Endothelial cell of umbilical vein (primary cell): ENCODE measurements around the gene MCM9.

Experiments used
- CTCF ChIP-seq, 2 donors: IDR thresholded peaks; 1 replicate in 1 of 2; 2 replicates in 1 of 2; pipeline ENCODE4 v1.5.1; 2011; ENCODE audit warnings: low read length in 2 of 2, mild to moderate bottlenecking in 2 of 2, moderate library complexity in 2 of 2, control low read depth in 1 of 2, inconsistent platforms in 1 of 2, low read depth in 1 of 2; ENCODE audit not compliant: insufficient read depth in 1 of 2; ENCODE audit errors: extremely low read depth in 1 of 2
- EZH2 ChIP-seq: IDR thresholded peaks from 2 replicates; pipeline ENCODE4 v1.6.1; 2012; ENCODE audit warnings: borderline replicate concordance, low read depth, mild to moderate bottlenecking, moderate library complexity, low read length, inconsistent platforms; ENCODE audit not compliant: severe bottlenecking
- FOS ChIP-seq: IDR thresholded peaks from 2 replicates; pipeline ENCODE4 v1.6.1; 2011; ENCODE audit warnings: mild to moderate bottlenecking, low read length, moderate library complexity, borderline replicate concordance; ENCODE audit not compliant: insufficient read depth
- GATA2 ChIP-seq: IDR thresholded peaks from 2 replicates; pipeline ENCODE4 v1.7.0; 2011; ENCODE audit warnings: low read depth, mild to moderate bottlenecking, moderate library complexity, mixed read lengths, low read length; ENCODE audit not compliant: insufficient read length, insufficient read depth
- MAX ChIP-seq: IDR thresholded peaks from 2 replicates; pipeline ENCODE4 v1.6.1; 2011; ENCODE audit not compliant: insufficient read depth, insufficient read length
- MYC ChIP-seq: IDR thresholded peaks from one replicate; pipeline ENCODE4 v1.6.1; 2011; ENCODE audit warnings: mild to moderate bottlenecking, low read depth, low read length
- POLR2A ChIP-seq: IDR thresholded peaks from 2 replicates; pipeline ENCODE4 v1.6.1; 2012; ENCODE audit warnings: low read depth, mild to moderate bottlenecking, control low read depth, low read length
- POLR2AphosphoS5 ChIP-seq: IDR thresholded peaks from 2 replicates; pipeline ENCODE4 v1.6.1; 2012; ENCODE audit warnings: low read depth, mild to moderate bottlenecking, control low read depth, low read length, moderate library complexity; ENCODE audit not compliant: insufficient read depth

DNA sequence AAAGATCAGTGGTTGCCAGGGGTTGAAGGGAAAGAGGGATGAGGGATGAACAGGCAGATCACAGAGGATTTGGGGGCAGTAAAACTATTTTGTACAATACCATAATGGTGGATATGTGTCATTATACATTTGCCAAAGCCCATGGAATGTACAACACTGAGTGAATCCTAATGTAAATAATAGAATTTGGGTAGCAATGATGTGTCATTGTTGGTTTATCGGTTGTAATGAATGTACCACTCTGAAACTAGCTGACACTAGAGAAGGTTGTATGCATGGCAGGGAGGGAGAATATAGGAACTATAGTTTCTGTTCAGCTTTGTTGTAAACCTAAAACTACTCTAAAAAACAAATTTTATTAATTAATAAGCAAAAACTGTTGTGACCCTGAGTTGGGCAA is 58.8 kb downstream of the MCM9 start:
- TF ChIP-seq EZH2 = no peak
- no peak for TF ChIP-seq CTCF (IDR thresholded peaks at IDR 0.05; ENCODE audit: extremely low read depth in 1 of 2, insufficient read depth in 1 of 2, low read depth in 1 of 2, low read length in 2 of 2)
- no peak for TF ChIP-seq POLR2A
- TF ChIP-seq MAX = no peak
- no peak for TF ChIP-seq GATA2
- no peak for TF ChIP-seq POLR2AphosphoS5
- no peak for TF ChIP-seq MYC
- no peak for TF ChIP-seq FOS
